Heart left ventricle (tissue), 16 donors: ENCODE measurements around the gene B4GALT1. TPM values are rescaled to one million over a fixed set of nuclear protein-coding genes. Genes with fewer than 3 reads are reported as not detected.

ENCODE experiments used
- ATAC-seq, 4 donors: fragments of 200-7000 bp; cut with Tn5 transposase; one replicate each; pipeline ENCODE4 v1.9.1; 2020 to 2022; ENCODE audit warnings: moderate library complexity in 4 of 4, mild to moderate bottlenecking in 3 of 4, moderate number of reproducible peaks in 1 of 4
- DNase-seq, 5 donors: peaks; one replicate each; pipeline ENCODE4 v3.0.0-alpha.2; 2020
- H3K27ac ChIP-seq, 12 donors: fragments of 200-600 bp; sonication (generic) in 4 of 12; one replicate each; pipeline versions ENCODE4 v1.5.0 to v1.8.0; 2016 to 2022; ENCODE audit warnings: mild to moderate bottlenecking in 2 of 12
- H3K27me3 ChIP-seq, 9 donors: fragments of 200-600 bp; sonication (generic) in 2 of 9; one replicate each; pipeline versions ENCODE4 v1.5.1 to v1.8.0; 2016 to 2022; ENCODE audit warnings: mild to moderate bottlenecking in 3 of 9
- H3K36me3 ChIP-seq, 9 donors: fragments of 200-600 bp; sonication (generic) in 2 of 9; one replicate each; pipeline versions ENCODE4 v1.5.0 to v1.8.0; 2018 to 2022; ENCODE audit warnings: mild to moderate bottlenecking in 2 of 9
- H3K4me1 ChIP-seq, 12 donors: fragments of 200-600 bp; sonication (generic) in 4 of 12; one replicate each; pipeline versions ENCODE4 v1.5.0 to v1.8.0; 2016 to 2022; ENCODE audit warnings: mild to moderate bottlenecking in 3 of 12
- H3K4me3 ChIP-seq, 12 donors: fragments of 200-600 bp; sonication (generic) in 4 of 12; one replicate each; pipeline versions ENCODE4 v1.5.0 to v1.8.0; 2017 to 2022; ENCODE audit warnings: mild to moderate bottlenecking in 9 of 12, moderate library complexity in 4 of 12
- H3K9me3 ChIP-seq, 12 donors: fragments of 200-600 bp; sonication (generic) in 4 of 12; one replicate each; pipeline versions ENCODE4 v1.5.0 to v1.8.0; 2016 to 2022; ENCODE audit warnings: mild to moderate bottlenecking in 1 of 12
- POLR2A ChIP-seq, 2 donors: fragments of 450-650 bp; IDR thresholded peaks; one replicate each; pipeline ENCODE4 v1.6.1; 2017; ENCODE audit warnings: antibody characterized with exemption in 2 of 2, mild to moderate bottlenecking in 2 of 2, moderate library complexity in 2 of 2
- WGBS, 4 donors: extraction: QIAGEN DNeasy Blood & Tissue Kit in 2 of 4; methylation state at CpG; one replicate each; pipeline versions ENCODE4 v1.1.5 to v1.1.7; 2013 to 2018; 5-methylcytosine and 5-hydroxymethylcytosine counted together
- intact Hi-C, 10 donors: fragments of 100-400 bp; cut with DNase I; formaldehyde crosslinking; loops; one replicate each; pipeline versions ENCODE4 v1.11.1 to v1.14.2; 2022
- polyA plus RNA-seq, 2 donors: library from polyadenylated mRNA; stranded (reverse); fragments of 200-250 nt; gene quantifications; one replicate each; pipeline ENCODE4 v1.2.3, GENCODE V29; 2013
- total RNA-seq, 9 donors: library from RNA; depleted of rRNA in 2 of 9; stranded (reverse); fragments of >200 nt in 2 of 9; fragmentation: NEBNext Ultra II Directional in 3 of 9; extraction: Animal tissue kit (Norgen Biotek cat#: 25700) in 3 of 9; gene quantifications; one replicate each; pipeline versions ENCODE4 v1.1.0 to v1.2.4, GENCODE V29; 2016 to 2023
- TF ChIP-seq, protein P1 (sequence below), 12 donors: fragments of 200-600 bp; sonication (generic) in 4 of 12; IDR thresholded peaks; one replicate each; pipeline versions ENCODE4 v1.5.0 to v1.8.0; 2018 to 2022; ENCODE audit warnings: antibody characterized with exemption in 12 of 12, mild to moderate bottlenecking in 5 of 12
- donor health status: ischemic (EF 13 %, LVEDD 7.1; RV severe dilation, severe dysfunction).
- donor health status: healthy with polysubstance abuse.
- donor health status: DM: no; HTN: yes; CAD: no.
- donor health status: DM: no; HTN: no; CAD: no.
- donor health status: ischemic (EF 25% LVEDD 6.9; RV normal size, moderate dysfunction).
- donor health status: ischemic (EF 25% LVEDD 5.7; RV mildly dilated, moderate dysfunction).
- donor health status: healthy.
- donor health status: DM: yes; HTN: yes; CAD: no.
- donor health status: ischemic (EF 35%, LVEDD 5.7; RV mildly dilated, moderate dysfunction).
- donor health status: nonischemic (EF 11% LVEDD 7.7; RV severe dilation, severe dysfunction).
- donor health status: DM: yes; HTN: yes; CAD: no.
- donor health status: PGD.
- donor health status: ischemic (EF 29% LVEDD 5.4; RV normal size, mild dysfunction).
- donor health status: nonischemic (EF 23%, LVEDD 6.1; RV moderate dilation, normal function).

B4GALT1 gene
- total and polyA plus RNA-seq, 11 donors = 10.6 to 73.3 (median 38.4) TPM

DNA sequence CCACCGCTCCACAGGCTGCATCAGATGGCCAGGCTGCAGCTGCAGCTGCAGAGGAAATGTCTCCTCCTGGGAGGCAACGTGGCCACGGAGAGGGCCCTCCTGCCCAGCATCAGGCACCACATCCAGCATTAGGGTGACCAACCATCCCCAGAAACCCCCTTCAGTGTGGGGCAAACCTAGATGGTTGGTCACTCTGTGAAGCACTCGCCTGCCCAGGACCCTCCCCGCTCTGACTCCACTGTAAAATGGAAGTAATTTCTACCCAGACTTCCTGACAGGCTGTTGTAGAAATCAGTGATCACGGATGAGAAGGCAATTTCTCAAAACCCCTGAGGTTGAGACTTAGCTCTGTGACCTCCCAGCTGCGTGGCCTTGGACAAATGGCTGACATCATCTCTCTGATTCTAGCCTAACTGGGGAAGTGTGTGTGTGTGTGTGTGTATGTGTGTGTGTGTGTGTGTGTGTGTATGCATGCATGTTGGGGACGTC, 31.6 kb downstream of the B4GALT1 start:
- TF ChIP-seq, protein P1, sequence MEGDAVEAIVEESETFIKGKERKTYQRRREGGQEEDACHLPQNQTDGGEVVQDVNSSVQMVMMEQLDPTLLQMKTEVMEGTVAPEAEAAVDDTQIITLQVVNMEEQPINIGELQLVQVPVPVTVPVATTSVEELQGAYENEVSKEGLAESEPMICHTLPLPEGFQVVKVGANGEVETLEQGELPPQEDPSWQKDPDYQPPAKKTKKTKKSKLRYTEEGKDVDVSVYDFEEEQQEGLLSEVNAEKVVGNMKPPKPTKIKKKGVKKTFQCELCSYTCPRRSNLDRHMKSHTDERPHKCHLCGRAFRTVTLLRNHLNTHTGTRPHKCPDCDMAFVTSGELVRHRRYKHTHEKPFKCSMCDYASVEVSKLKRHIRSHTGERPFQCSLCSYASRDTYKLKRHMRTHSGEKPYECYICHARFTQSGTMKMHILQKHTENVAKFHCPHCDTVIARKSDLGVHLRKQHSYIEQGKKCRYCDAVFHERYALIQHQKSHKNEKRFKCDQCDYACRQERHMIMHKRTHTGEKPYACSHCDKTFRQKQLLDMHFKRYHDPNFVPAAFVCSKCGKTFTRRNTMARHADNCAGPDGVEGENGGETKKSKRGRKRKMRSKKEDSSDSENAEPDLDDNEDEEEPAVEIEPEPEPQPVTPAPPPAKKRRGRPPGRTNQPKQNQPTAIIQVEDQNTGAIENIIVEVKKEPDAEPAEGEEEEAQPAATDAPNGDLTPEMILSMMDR (IDR thresholded peaks at IDR 0.05) = no peak
- TF ChIP-seq POLR2A (IDR thresholded peaks at IDR 0.05) = no peak
- peak overlapping the region in 10 of 12 donors; percentile 15 to 80 (median 64) for H3K27ac ChIP-seq
- 33 to 51% (median 44%) methylated on average over 8 of the region's 8 CpGs for WGBS, 4 donors
- no peaks in the 10 kb centered on the region for H3K9me3 ChIP-seq
- intact Hi-C loops = no loop called here
- H3K4me3 ChIP-seq = peak overlapping the region in 1 of 12 donors; percentile 26
- DNase-seq = peak in 3 of 5 donors; percentile 64 to 69 (median 65)
- peaks cover 0 to 47% (median 38%) of the 10 kb centered on the region in 9 donors for H3K36me3 ChIP-seq
- H3K4me1 ChIP-seq = peaks cover 33 to 97% (median 91%) of the 10 kb centered on the region in 12 donors
- peak in 3 of 4 donors; percentile 18 to 31 (median 19) for ATAC-seq
- no peaks in the 10 kb centered on the region for H3K27me3 ChIP-seq

GRCh38 chr9:33135031-33135461, 32.1 kb downstream of the B4GALT1 start:
- peaks cover 0 to 52% (median 43%) of the 10 kb centered on the region in 9 donors for H3K36me3 ChIP-seq
- H3K27ac ChIP-seq = peak overlapping the region in 10 of 12 donors; percentile 15 to 80 (median 64)
- DNase-seq (no peak), ATAC-seq (no peak)
- no peaks in the 10 kb centered on the region for H3K27me3 ChIP-seq
- TF ChIP-seq, protein P1 (IDR thresholded peaks at IDR 0.05) = no peak
- TF ChIP-seq POLR2A (IDR thresholded peaks at IDR 0.05) = no peak
- peak overlapping the region in 1 of 12 donors; percentile 26 for H3K4me3 ChIP-seq
- intact Hi-C loops = no loop called here
- 77 to 91% (median 87%) methylated on average over 8 of the region's 8 CpGs for WGBS, 4 donors
- H3K4me1 ChIP-seq = peaks cover 31 to 97% (median 90%) of the 10 kb centered on the region in 12 donors
- no peaks in the 10 kb centered on the region for H3K9me3 ChIP-seq

DNA sequence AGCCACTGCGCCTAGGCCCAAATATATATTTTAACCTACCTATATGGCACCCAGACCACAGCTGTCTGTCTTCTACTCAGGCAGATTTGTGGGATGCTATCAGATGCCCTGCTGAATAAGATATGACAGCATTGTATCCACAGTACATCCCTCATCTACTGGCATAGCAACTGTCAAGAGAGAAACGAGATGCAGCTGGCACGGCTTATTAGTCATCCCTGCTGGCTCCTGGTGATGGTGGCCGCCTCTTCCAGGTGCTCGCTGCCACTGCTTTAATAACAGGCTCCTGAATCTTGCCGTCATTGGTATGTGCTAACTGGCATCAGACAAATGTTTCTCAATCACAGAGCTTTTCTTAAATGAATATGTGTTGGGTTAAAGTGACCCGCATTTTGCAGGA, 34.0 kb downstream of the B4GALT1 start:
- H3K4me1 ChIP-seq = peaks cover 29 to 97% (median 83%) of the 10 kb centered on the region in 12 donors
- ATAC-seq (no peak), DNase-seq (no peak)
- peaks cover 0 to 70% (median 61%) of the 10 kb centered on the region in 9 donors for H3K36me3 ChIP-seq
- 87 to 92% (median 89%) methylated on average over 7 of the region's 7 CpGs for WGBS, 4 donors
- no peak for TF ChIP-seq POLR2A (IDR thresholded peaks at IDR 0.05)
- TF ChIP-seq, protein P1 (IDR thresholded peaks at IDR 0.05) = no peak
- no peaks in the 10 kb centered on the region for H3K27me3 ChIP-seq
- H3K9me3 ChIP-seq = no peaks in the 10 kb centered on the region
- H3K4me3 ChIP-seq = no peak overlapping the region
- no peak overlapping the region for H3K27ac ChIP-seq
- intact Hi-C loops = loop anchor here in 3 of 10 donors (5.0 kb wide), 2 partner anchors 34 to 89 kb away; partner anchors contain the start of gene B4GALT1 (in 3 of the 3)
